GM12864 (cell line): ENCODE measurements around the gene FAM131C.

Experiments used
- DNase-seq: peaks from one replicate; pipeline ENCODE4 v3.0.0-alpha.2; 2011; ENCODE audit warnings: low read depth
- H3K4me3 ChIP-seq: 2 replicates; pipeline ENCODE4 v1.5.1; 2011; ENCODE audit warnings: mild to moderate bottlenecking, low read depth, low read length, control low read depth
- TF ChIP-seq, protein P1 (sequence below): IDR thresholded peaks from 2 replicates; pipeline ENCODE4 v1.5.1; 2011; ENCODE audit warnings: low read depth, mild to moderate bottlenecking, moderate library complexity, low read length, control low read depth, inconsistent platforms; ENCODE audit errors: missing control alignments

Gene FAM131C

GRCh38 chr1:16020325-16020724, 53.1 kb downstream of the FAM131C start:
- no peak overlapping the region for H3K4me3 ChIP-seq
- no peak for DNase-seq
- TF ChIP-seq, protein P1, sequence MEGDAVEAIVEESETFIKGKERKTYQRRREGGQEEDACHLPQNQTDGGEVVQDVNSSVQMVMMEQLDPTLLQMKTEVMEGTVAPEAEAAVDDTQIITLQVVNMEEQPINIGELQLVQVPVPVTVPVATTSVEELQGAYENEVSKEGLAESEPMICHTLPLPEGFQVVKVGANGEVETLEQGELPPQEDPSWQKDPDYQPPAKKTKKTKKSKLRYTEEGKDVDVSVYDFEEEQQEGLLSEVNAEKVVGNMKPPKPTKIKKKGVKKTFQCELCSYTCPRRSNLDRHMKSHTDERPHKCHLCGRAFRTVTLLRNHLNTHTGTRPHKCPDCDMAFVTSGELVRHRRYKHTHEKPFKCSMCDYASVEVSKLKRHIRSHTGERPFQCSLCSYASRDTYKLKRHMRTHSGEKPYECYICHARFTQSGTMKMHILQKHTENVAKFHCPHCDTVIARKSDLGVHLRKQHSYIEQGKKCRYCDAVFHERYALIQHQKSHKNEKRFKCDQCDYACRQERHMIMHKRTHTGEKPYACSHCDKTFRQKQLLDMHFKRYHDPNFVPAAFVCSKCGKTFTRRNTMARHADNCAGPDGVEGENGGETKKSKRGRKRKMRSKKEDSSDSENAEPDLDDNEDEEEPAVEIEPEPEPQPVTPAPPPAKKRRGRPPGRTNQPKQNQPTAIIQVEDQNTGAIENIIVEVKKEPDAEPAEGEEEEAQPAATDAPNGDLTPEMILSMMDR = no peak

DNA sequence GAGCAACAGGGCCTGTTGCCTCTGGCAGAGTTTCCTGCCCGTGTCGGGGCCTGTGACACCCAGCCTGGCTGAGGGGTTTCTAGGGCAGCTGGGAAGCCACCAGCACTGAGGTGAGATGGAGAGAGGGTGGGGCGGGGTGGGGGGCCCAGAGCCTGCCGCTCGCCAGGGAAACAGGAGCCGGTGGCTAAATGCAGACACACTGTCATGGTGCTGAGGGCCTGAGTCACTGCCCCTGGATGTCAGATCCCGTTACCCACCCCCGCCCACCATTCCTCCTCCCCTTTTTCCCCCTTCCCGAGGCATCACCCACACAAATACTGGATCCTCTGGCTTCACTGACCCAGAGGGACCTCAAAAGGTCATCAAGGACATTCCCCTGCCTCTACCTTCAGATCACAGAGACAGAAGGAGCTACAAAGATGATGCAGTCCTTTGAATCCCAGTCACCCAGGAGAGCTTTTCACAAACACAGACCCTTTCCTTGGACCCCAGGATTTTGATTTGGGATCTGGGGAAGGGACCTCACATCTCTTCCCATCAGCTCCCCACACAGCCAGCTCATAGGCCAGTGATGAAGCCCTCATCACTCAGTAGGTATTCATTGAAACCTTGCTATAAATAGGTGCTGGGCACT, 53.7 kb downstream of the FAM131C start:
- no peak for DNase-seq
- TF ChIP-seq, protein P1 = no peak
- H3K4me3 ChIP-seq = no peak overlapping the region

- TF ChIP-seq, protein P1 = no peak
- H3K4me3 ChIP-seq = no peak overlapping the region
- DNase-seq = no peak
Observed at GRCh38 chr1:16018749-16019643, 54.5 kb downstream of the FAM131C start.

- no peak for DNase-seq
- H3K4me3 ChIP-seq = no peak overlapping the region
- TF ChIP-seq, protein P1 = no peak
Observed at GRCh38 chr1:16018308-16018707, 55.1 kb downstream of the FAM131C start.

DNA sequence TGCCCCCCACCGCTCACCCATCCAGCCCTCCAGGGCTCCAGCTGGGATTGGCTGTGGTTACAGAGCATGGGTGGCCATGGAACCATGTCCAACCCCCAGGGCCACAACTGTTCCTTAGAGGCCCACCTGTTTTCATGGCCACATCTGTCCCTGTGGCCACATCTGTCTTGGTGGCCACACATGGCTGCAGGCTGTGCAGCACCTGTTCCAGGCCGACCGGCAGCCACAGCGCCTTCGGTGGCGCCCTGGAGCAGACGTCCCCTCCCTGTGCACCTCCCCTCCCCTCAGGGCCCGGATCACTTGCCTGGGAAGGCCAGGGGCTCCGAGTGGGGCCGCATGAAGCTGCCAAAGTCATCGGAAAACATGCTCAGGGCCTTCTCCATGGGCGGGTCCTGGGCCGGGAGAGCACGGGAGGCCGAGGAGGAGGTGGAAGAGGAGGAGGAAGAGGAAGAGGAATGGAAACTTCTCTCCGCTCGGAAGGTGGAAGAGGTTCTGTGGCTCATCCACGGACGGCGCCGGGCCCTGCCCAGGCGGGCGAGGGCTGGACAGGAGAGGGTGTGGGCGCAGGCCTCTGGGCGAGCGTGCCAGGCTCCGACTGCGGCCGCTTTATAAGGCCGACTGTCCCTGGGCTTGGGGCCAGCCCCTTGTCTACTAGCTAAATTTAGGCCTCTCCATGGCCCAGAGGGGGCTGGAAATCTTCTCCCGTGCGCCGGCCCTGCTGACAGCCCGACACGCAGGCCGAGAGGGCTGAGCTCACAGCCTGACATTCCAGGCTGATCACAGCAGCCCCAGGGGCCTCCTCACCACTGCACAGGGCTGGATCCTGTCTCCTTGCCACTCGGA, 55.8 kb downstream of the FAM131C start, which contains the start of gene HSPB7:
Gene HSPB7 (minus strand): TSS at position 583 of the 843 bp plus-strand sequence. CDS start 80 bp downstream, at position 503.
- DNase-seq = no peak
- H3K4me3 ChIP-seq = no peak within 1 kb of the TSS
- TF ChIP-seq, protein P1 = peak; percentile 15

DNA sequence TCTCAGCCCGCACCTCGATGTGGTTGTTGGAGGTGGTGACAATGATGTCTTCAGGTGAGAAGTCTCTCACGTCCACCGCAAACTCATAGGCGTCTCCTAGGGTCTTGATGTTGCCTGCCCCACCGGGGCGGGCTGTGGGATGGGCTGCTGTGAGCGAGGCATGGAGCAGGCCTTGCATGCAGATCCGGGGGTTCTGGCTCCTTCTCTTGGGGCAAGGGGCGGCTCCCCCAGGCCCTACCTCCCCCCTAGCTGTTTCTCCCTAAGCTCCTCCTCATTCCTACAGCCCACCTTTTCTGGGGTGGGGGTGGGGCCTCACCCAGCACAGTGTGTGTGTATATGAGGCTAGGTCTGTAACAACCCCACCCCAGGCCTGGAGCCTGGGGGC, 56.4 kb downstream of the FAM131C start:
- TF ChIP-seq, protein P1 = no peak
- H3K4me3 ChIP-seq = no peak overlapping the region
- DNase-seq = no peak
